DMS114 treated with DMSO at 0.1 percent for 48 hours (cell line): Measurements from ENCODE around the gene DLG2.

ENCODE experiments used
- DNase-seq: peaks from one replicate; lab custom pipeline; 2025; ENCODE audit not compliant: unreplicated experiment; lab: John Stamatoyannopoulos, UW

DLG2 gene

GRCh38 chr11:84056653-84057376, 1570.3 kb downstream of the DLG2 start:
- no peak for DNase-seq

GRCh38 chr11:84045146-84045545, 1582.0 kb downstream of the DLG2 start:
- no peak for DNase-seq

DNA sequence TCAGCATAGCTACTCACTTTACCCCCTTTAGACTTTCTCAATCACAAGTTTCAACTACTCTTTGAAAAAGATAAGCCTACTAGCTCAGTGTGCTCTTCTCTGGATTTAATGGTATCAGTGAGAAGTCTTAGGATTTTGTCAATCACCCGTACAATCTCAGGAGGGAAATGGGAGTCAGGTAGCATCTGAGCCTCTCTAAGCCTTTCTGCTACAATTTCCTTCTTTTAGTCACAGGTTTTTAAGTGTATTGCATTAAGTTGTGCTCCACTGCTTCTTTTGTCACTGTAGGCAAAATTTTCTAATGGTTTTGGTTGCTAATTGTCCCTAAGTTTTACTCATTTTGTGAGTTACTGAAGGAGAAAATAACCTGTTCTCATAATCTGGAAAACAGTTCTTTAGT, 1582.4 kb downstream of the DLG2 start:
- no peak for DNase-seq

GRCh38 chr11:84036664-84037194, 1590.4 kb downstream of the DLG2 start:
- DNase-seq = no peak

DNA sequence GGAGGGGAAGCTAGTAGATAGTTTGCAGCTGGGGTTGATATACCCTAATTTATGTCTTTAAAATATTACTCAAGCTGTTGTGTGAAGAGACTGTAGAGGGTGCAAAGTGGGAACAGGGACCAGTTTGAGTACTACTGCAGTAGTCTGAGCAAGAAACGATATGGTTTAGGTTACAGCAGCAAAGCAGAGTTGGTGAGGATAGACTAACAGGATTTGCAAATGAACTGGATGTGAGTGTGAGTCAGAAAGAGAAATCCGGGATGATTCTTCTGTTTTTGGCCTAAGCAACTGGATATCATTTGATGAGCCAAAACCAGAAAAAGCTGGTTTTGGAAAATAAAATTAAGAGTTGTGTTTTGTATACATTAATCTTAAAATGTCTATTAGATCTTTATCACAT, 1591.5 kb downstream of the DLG2 start:
- no peak for DNase-seq

DNA sequence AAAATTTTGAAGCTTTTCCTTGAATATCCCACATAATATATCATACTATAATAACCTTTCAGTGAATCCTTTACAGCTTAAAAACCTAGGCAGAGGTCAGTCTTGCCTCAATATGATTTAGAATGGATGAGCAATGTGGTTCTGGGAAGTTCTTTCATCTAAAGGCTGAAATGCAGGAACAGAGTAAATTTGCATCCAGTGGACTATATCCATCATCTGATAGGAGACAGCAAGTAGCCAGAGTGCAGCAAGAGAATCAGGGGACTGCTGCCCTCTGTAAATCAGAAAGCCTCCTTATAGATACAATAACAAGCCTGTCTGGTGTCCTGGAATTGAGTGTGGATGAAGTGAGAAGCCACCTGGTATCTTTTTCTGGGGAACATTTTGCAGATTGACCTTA, 1592.7 kb downstream of the DLG2 start:
- DNase-seq = no peak

DNA sequence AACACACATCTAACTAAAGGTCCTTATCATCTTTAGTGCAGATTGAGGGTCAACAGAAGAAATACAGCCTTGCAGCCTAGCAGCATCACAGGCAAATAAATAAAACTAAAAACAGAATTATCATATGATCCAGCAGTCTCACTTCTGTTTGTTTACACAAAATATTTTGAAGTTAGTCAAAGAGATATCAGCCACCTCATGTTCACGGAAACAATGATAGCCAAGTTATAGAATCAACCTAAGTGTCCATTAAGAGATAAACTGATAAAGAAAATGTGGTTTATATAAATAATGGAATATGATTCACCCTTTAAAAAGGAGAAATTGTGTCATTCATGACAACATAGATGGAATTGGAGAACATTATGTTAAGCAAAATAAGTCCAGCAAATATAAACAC, 1602.9 kb downstream of the DLG2 start:
- no peak for DNase-seq

- no peak for DNase-seq
Observed at GRCh38 chr11:84022695-84023094, 1604.4 kb downstream of the DLG2 start.

DNA sequence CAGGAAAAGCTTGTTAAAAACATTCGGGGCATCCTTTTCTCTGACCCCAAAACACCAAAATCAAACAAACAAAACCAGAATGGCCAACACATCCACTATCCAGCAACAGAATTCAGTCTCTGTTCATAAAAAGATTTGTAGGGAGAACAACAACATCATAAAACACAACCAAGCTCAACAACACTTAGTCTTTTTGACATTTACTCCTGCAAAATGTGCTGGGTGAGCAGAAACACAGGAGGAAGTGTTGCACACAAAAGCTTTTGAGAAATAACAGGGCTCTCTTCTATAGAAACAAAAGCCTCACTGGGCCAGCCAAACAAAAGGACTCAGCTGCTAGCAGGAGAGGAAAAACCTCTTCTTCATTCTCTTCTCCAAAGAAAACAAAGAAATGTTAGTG, 1604.9 kb downstream of the DLG2 start:
- DNase-seq = no peak

DNA sequence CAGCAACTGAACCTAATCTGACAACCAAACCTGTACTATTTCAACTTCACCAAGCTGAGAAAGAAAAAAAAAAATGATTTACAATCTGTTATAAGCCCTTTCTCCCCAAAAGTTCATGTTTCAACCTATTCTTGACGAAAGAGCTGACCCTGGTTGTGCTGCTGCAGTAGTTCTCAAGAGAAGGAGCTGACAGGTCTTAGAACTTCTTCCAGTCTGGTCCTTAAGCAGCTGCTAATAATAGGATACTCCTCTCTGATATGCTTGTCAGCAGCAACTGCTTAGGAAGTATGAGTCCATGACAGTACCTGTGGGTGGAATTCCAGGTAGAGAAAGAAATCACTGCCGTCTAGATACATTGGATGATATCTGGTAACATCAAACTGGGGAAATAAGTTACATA, 1605.9 kb downstream of the DLG2 start:
- no peak for DNase-seq

DNA sequence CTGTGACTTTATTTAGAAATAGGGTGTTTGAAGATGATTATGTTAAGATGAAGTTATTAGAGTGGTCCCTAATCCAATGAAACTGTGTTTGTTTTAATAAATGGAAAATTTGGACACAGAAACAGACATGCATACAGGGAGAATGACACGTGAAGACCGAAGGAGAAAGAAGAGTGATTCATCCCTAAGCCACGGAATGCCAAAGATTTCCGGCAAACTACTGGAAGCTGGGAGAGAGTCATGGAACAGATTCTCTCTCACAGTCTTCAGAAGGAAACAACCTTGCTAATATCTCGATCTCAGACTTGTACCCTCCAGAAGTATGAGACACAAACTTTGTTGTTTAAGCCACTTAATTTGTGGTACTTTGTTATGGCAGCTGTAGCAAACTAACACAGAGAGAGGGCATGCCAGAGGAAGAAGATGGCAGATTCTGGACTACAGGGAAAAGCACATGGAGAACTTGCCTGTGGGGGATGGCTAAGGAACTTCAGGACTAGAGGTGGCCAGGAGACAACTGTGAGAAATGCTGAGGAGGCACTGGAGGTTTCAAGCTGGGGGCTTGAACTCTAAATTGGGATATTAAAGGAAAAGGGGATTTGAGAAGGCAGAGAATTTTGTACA, 1607.5 kb downstream of the DLG2 start:
- DNase-seq = no peak

GRCh38 chr11:84014539-84014938, 1612.6 kb downstream of the DLG2 start:
- DNase-seq = no peak

DNA sequence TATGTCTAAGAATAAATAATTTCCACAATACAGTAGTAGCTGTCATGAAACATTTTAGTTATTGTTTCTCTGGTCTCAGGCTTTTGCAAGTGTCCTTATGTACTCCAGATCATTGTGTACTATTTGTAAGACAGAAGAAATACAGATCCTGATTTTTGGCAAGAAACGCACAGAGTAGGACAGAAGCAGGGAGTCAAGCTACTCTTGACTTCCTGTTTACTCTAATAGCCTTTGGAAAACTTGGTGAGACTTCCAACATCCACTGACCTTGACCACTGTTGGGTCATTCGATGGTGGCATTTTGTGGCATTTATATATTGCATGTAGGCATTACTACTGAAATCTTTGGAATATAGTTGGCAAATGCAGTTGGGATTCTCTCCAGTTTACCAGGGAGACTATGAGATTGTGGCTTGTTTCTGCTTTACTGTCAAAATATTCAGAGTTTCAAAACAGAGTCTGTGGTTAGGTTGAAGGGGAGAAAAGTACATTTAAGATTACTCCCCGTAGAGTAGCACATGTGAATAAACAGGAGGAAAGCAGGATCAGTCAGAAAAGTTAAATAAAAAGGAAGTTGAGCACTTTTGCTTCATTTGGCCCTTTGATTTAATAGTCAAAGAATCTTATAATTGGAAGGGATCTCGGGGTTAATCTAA, 1614.8 kb downstream of the DLG2 start:
- no peak for DNase-seq

- DNase-seq = no peak
Observed at GRCh38 chr11:84003181-84003580, 1624.0 kb downstream of the DLG2 start.

DNA sequence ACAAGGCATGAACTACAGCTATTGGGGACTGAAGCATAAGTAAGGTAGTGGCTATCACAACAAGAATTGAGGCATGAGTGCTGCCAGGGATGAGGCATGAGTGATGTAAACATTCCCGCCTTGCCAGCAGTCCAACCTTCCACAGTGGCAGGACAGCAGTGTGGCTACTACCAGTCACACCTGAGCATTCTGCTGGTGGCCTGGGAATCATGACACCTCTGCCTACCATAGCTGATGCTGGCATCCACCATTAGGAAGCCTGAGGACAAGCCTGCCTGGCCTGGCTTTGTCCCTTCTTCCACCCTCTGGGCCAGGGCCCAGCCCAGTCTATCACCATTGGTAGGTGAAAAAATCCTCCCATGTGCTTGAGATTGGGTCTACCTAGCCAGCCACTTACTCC, 1628.2 kb downstream of the DLG2 start:
- DNase-seq = no peak

- no peak for DNase-seq
Observed at GRCh38 chr11:83990160-83990733, 1636.9 kb downstream of the DLG2 start.

GRCh38 chr11:83982825-83983224, 1644.3 kb downstream of the DLG2 start:
- DNase-seq = no peak

- DNase-seq = no peak
Observed at GRCh38 chr11:83979593-83979992, 1647.6 kb downstream of the DLG2 start.

DNA sequence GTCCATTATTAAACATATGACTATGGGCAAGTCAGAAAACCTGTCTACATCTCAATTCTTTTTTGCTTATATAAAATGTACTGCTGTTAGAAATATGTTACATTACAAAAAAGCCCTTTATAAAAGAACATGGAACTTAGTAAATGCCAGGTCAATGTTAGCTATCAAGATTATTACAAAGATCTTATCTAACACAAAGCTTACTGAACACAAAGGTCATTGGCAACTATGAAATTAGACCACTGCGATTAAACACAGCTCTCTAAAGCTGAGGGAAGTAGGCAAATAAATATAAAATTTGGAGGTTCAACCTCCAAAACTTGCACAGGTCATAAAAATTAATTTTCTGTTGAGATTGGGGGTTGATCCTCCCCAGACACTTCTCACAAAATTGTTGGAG, 1648.2 kb downstream of the DLG2 start:
- DNase-seq = no peak

DNA sequence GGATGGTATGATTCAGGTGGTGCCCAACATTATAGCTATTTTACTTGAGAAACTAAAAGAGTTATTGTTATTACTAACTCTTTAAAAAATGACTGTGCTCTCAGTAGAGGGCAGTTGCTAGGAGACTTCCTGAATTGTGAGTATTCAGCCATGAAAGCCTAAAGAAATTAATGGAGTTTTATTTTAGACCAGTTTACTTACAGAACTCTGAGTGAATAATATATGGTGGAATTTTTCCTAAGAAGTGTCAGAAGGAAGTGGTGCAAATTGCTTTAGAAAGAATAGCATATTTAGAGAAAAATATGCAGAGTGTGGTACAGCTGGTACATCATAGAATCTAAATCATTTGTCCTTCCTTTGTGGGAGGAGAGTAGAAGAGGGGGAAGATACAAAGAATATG, 1651.1 kb downstream of the DLG2 start:
- no peak for DNase-seq

- no peak for DNase-seq
Observed at GRCh38 chr11:83972536-83972935, 1654.6 kb downstream of the DLG2 start.

GRCh38 chr11:83971063-83971462, 1656.1 kb downstream of the DLG2 start:
- DNase-seq = no peak
